H1 (cell line): ENCODE results near the gene BIN1. TPM values are rescaled to one million over a fixed set of nuclear protein-coding genes. Genes with fewer than 3 reads are reported as not detected.

Source experiments
- CTCF ChIA-PET: fragments of 300-600 bp; sonication (Branson Sonifier 250); formaldehyde crosslinking; loops from one replicate; lab custom pipeline; 2021; ENCODE audit not compliant: partially characterized antibody; lab: Charles Lee
- POLR2A ChIA-PET: fragments of 300-600 bp; sonication (Branson Sonifier 250); formaldehyde crosslinking; loops from one replicate; lab custom pipeline; 2021; ENCODE audit warnings: inconsistent platforms; ENCODE audit not compliant: partially characterized antibody; lab: Charles Lee
- DNase-seq, 2 experiments: peaks; one replicate each; pipeline versions ENCODE4 v3.0.0 to v3.0.0-alpha.2; 2010 to 2022; ENCODE audit warnings: low spot score in 2 of 2, low read depth in 1 of 2, mixed read lengths in 1 of 2
- FAIRE-seq: peaks from 2 replicates; lab custom pipeline; 2011; peaks lifted over from hg19 to GRCh38; lab: Jason Lieb, UNC
- H2AFZ ChIP-seq: 2 replicates; pipeline ENCODE4 v1.8.1; 2012; ENCODE audit warnings: low read length, inconsistent platforms
- H2AK5ac ChIP-seq: 2 replicates; pipeline ENCODE4 v1.6.1; 2013; ENCODE audit warnings: low read depth, low read length
- H2BK120ac ChIP-seq: replicated peaks from 2 replicates; pipeline ENCODE3; 2013; ENCODE audit warnings: low read depth, low read length, inconsistent platforms
- H2BK12ac ChIP-seq: 2 replicates; pipeline ENCODE4 v1.6.1; 2013; ENCODE audit warnings: low read depth, low read length
- H2BK15ac ChIP-seq: 2 replicates; pipeline ENCODE4 v1.6.1; 2013; ENCODE audit warnings: low read length
- H2BK20ac ChIP-seq: 2 replicates; pipeline ENCODE4 v1.6.1; 2013; ENCODE audit warnings: low read length
- H2BK5ac ChIP-seq: 2 replicates; pipeline ENCODE4 v1.6.1; 2013; ENCODE audit warnings: low read depth, low read length
- H3K14ac ChIP-seq: 2 replicates; pipeline ENCODE4 v1.6.1; 2013; ENCODE audit warnings: inconsistent platforms; ENCODE audit not compliant: insufficient read length
- H3K18ac ChIP-seq: 2 replicates; pipeline ENCODE4 v1.6.1; 2013; ENCODE audit warnings: low read length; ENCODE audit errors: extremely low read depth
- H3K23ac ChIP-seq: 2 replicates; pipeline ENCODE4 v1.6.1; 2013; ENCODE audit warnings: inconsistent platforms; ENCODE audit not compliant: insufficient read length
- H3K23me2 ChIP-seq: 2 replicates; pipeline ENCODE4 v1.6.1; 2013; ENCODE audit warnings: low read depth, low read length
- H3K27ac ChIP-seq: 2 replicates; pipeline ENCODE4 v1.6.1; 2011; ENCODE audit warnings: low read depth, low read length, inconsistent platforms
- H3K27me3 ChIP-seq, 4 experiments: replicated peaks in 1 of 4; 1 replicate in 1 of 4; 2 replicates in 3 of 4; pipeline versions ENCODE4 v1.6.1 to v1.8.1; 2011 to 2013; ENCODE audit warnings: low read length in 3 of 4, mild to moderate bottlenecking in 3 of 4, inconsistent platforms in 2 of 4, mixed read lengths in 2 of 4, moderate library complexity in 1 of 4; ENCODE audit not compliant: control insufficient read depth in 3 of 4, insufficient read depth in 3 of 4; ENCODE audit errors: extremely low read depth in 1 of 4
- H3K36me3 ChIP-seq, 4 experiments: 2 replicates each; pipeline versions ENCODE4 v1.6.1 to v1.8.1; 2011 to 2013; ENCODE audit warnings: mild to moderate bottlenecking in 4 of 4, low read length in 3 of 4, moderate library complexity in 2 of 4, control low read depth in 1 of 4, inconsistent platforms in 1 of 4; ENCODE audit not compliant: insufficient read depth in 4 of 4, control insufficient read depth in 2 of 4
- H3K4ac ChIP-seq: replicated peaks from 2 replicates; pipeline ENCODE3; 2013; ENCODE audit warnings: low read length, low read depth, mixed read lengths, inconsistent platforms; ENCODE audit not compliant: insufficient read length
- H3K4me1 ChIP-seq, 4 experiments: replicated peaks in 1 of 4; 1 replicate in 1 of 4; 2 replicates in 3 of 4; pipeline versions ENCODE4 v1.6.1 to v1.8.1; 2011 to 2013; ENCODE audit warnings: low read length in 3 of 4, inconsistent platforms in 2 of 4, mixed read lengths in 1 of 4; ENCODE audit not compliant: insufficient read depth in 4 of 4, control insufficient read depth in 3 of 4
- H3K4me2 ChIP-seq, 2 experiments: 2 replicates each; pipeline versions ENCODE4 v1.6.1 to v1.8.1; 2011 to 2013; ENCODE audit warnings: low read depth in 2 of 2, low read length in 2 of 2, control low read depth in 1 of 2, inconsistent platforms in 1 of 2, mild to moderate bottlenecking in 1 of 2; ENCODE audit not compliant: insufficient read depth in 1 of 2
- H3K4me3 ChIP-seq, 4 experiments: fragments of 200-600, 300-600 bp in 1 of 4; sonication (generic), shearing (Covaris generic), sonication (Bioruptor Twin) in 1 of 4; 2 replicates each; pipeline versions ENCODE4 v1.5.1 to v1.8.1; 2011 to 2016; ENCODE audit warnings: low read length in 4 of 4, low read depth in 3 of 4, control low read depth in 2 of 4, inconsistent platforms in 2 of 4, mild to moderate bottlenecking in 2 of 4, mixed read lengths in 1 of 4, moderate library complexity in 1 of 4; ENCODE audit not compliant: insufficient read depth in 2 of 4; ENCODE audit errors: extremely low read depth in 1 of 4
- H3K56ac ChIP-seq: replicated peaks from 2 replicates; pipeline ENCODE3; 2013; ENCODE audit warnings: low read depth, mild to moderate bottlenecking, mixed read lengths, low read length, inconsistent platforms; ENCODE audit not compliant: insufficient read length
- H3K79me1 ChIP-seq: 2 replicates; pipeline ENCODE4 v1.6.1; 2013; ENCODE audit warnings: low read depth, low read length, control low read depth
- H3K79me2 ChIP-seq, 2 experiments: 2 replicates each; pipeline versions ENCODE4 v1.6.1 to v1.8.1; 2012 to 2013; ENCODE audit warnings: low read length in 2 of 2, mild to moderate bottlenecking in 2 of 2, inconsistent platforms in 1 of 2; ENCODE audit not compliant: insufficient read depth in 2 of 2, control insufficient read depth in 1 of 2
- H3K9ac ChIP-seq, 4 experiments: replicated peaks in 1 of 4; 1 replicate in 1 of 4; 2 replicates in 3 of 4; pipeline versions ENCODE4 v1.6.1 to v1.8.1; 2011 to 2013; ENCODE audit warnings: low read depth in 3 of 4, low read length in 3 of 4, control low read depth in 2 of 4, mild to moderate bottlenecking in 2 of 4, moderate library complexity in 2 of 4, inconsistent platforms in 1 of 4; ENCODE audit errors: extremely low read depth in 1 of 4
- H3K9me3 ChIP-seq, 2 experiments: 2 replicates each; pipeline versions ENCODE4 v1.6.1 to v1.8.1; 2012 to 2013; ENCODE audit warnings: mild to moderate bottlenecking in 2 of 2, moderate library complexity in 2 of 2, control low read depth in 1 of 2, inconsistent platforms in 1 of 2, low read depth in 1 of 2, low read length in 1 of 2, mixed read lengths in 1 of 2; ENCODE audit not compliant: insufficient read depth in 2 of 2
- H4K20me1 ChIP-seq, 2 experiments: replicated peaks in 1 of 2; 2 replicates each; pipeline versions ENCODE3 to v1.8.1; 2011 to 2013; ENCODE audit warnings: inconsistent platforms in 2 of 2, low read length in 2 of 2, mild to moderate bottlenecking in 1 of 2; ENCODE audit not compliant: insufficient read depth in 2 of 2, control insufficient read depth in 1 of 2
- H4K5ac ChIP-seq: 2 replicates; pipeline ENCODE4 v1.6.1; 2013; ENCODE audit warnings: low read length, low read depth, mixed read lengths, inconsistent platforms; ENCODE audit not compliant: insufficient read length
- H4K8ac ChIP-seq: 2 replicates; pipeline ENCODE4 v1.8.0; 2013; ENCODE audit warnings: mild to moderate bottlenecking, moderate library complexity, low read length, inconsistent platforms; ENCODE audit not compliant: insufficient read depth; ENCODE audit errors: extremely low read depth
- H4K91ac ChIP-seq: replicated peaks from 2 replicates; pipeline ENCODE3; 2013; ENCODE audit warnings: low read length, mixed read lengths, inconsistent platforms; ENCODE audit not compliant: insufficient read length
- KDM1A ChIP-seq: fragments of 200-600, 300-600 bp; sonication (generic); IDR thresholded peaks from 2 replicates; pipeline ENCODE4 v1.7.1; 2016; ENCODE audit warnings: mild to moderate bottlenecking, low read length, borderline replicate concordance
- TBP ChIP-seq: IDR thresholded peaks from 2 replicates; pipeline ENCODE4 v1.6.1; 2011; ENCODE audit warnings: low read depth, low read length, improper control_type of control experiment
- WGBS, 2 experiments: shearing (Covaris generic) in 1 of 2; methylation state at CpG; one replicate each; pipeline versions ENCODE4 v1.1.6 to v1.1.7; 2013 to 2015; ENCODE audit warnings: low lambda C conversion rate in 2 of 2, mixed read lengths in 2 of 2, inconsistent platforms in 1 of 2, low coverage in 1 of 2, missing lambda C conversion rate in 1 of 2; ENCODE audit not compliant: insufficient replicate concordance in 2 of 2, insufficient coverage in 1 of 2, insufficient read length in 1 of 2; ENCODE audit errors: extremely low coverage in 1 of 2, missing lambda C conversion rate in 1 of 2; 5-methylcytosine and 5-hydroxymethylcytosine counted together
- polyA plus RNA-seq, 7 experiments: library from polyadenylated mRNA; depleted of rRNA in 3 of 7; stranded (reverse) in 5 of 7; unstranded in 2 of 7; fragments of >200 nt in 5 of 7; fragments of 200-250 nt in 2 of 7; gene quantifications; 1 replicate in 5 of 7; 2 replicates in 1 of 7; 4 replicates in 1 of 7; pipeline versions ENCODE4 v1.2.1 to v1.2.3, GENCODE V29; 2011 to 2013; ENCODE audit warnings: missing spikeins in 2 of 7, mixed read lengths in 2 of 7
- total RNA-seq: library from RNA; stranded (reverse); fragmentation: NEBNext Ultra II Directional; extraction: Animal tissue kit (Norgen Biotek cat#: 25700); gene quantifications from 2 replicates; pipeline ENCODE4 v1.2.1, GENCODE V29; 2021
- TF ChIP-seq, protein P1 (sequence below), 3 experiments: IDR thresholded peaks; 1 replicate in 2 of 3; 2 replicates in 1 of 3; pipeline versions ENCODE4 v1.5.1 to v1.6.1; 2011; ENCODE audit warnings: low read length in 3 of 3, mild to moderate bottlenecking in 3 of 3, inconsistent platforms in 2 of 3, low read depth in 1 of 3, moderate library complexity in 1 of 3; ENCODE audit not compliant: insufficient read depth in 1 of 3; ENCODE audit errors: control extremely low read depth in 1 of 3

Gene BIN1
- total and polyA plus RNA-seq, 2 of the 8 experiments (the other 6 are each of a cell fraction or from before 2014, with no cell fraction given), result 23.6 to 35.6 TPM

DNA sequence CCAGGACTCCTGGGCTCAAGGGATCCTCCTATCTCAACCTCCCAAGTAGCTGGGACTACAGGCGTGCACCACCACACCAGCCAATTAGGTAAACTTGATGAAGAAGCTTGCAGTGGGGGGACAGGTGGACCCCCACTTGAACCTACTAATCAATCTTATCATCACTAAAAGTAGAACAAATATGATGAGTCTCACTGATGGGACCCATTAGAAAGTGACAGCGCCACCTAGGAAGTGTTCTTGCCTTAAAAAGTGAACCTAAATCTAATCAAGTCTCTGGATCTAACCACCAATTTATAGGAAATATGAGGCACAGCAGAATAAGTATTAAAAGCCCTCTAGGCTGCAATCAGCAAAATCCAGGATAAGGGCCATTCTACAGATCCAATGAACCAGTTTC is 79.2 kb downstream of the BIN1 start:
- Histone ChIP-seq H3K14ac (no peak overlapping the region), H3K36me3 (no peaks in the 10 kb centered on the region), H4K20me1 (peaks cover 0 to 2% of the 10 kb centered on the region in 2 experiments), H3K23ac (no peak overlapping the region), H2BK5ac (no peak overlapping the region), H2BK12ac (no peak overlapping the region), H3K9ac (no peak overlapping the region), H3K4me1 (peaks cover 0 to 3% (median 2%) of the 10 kb centered on the region in 4 experiments; a peak in 3 of 7 replicates), H3K4me2 (no peak overlapping the region), H3K79me1 (no peaks in the 10 kb centered on the region), H3K79me2 (no peaks in the 10 kb centered on the region), H4K8ac (no peak overlapping the region), H3K27ac (no peak overlapping the region), H4K5ac (no peak overlapping the region), H3K18ac (no peak overlapping the region), H3K56ac (no peak overlapping the region), H3K4me3 (no peak overlapping the region), H3K23me2 (peaks cover 7% of the 10 kb centered on the region; the same call in 1 of the 2 replicates), H2BK15ac (no peak overlapping the region), H2BK120ac (no peak overlapping the region), H2AFZ (no peak overlapping the region), H3K27me3 (no peaks in the 10 kb centered on the region), H4K91ac (no peak overlapping the region), H2AK5ac (no peak overlapping the region), H3K9me3 (no peaks in the 10 kb centered on the region), H3K4ac (no peak overlapping the region), H2BK20ac (no peak overlapping the region)
- WGBS, 2 experiments, result 47% methylated on average over 2 of the region's 2 CpGs; no CpG with 5 or more reads in 1 of the 2 experiments
- 0 out of 2 replicates have a peak, but pooled peaks have one; percentile 51 for TF ChIP-seq KDM1A
- TF ChIP-seq, protein P1, sequence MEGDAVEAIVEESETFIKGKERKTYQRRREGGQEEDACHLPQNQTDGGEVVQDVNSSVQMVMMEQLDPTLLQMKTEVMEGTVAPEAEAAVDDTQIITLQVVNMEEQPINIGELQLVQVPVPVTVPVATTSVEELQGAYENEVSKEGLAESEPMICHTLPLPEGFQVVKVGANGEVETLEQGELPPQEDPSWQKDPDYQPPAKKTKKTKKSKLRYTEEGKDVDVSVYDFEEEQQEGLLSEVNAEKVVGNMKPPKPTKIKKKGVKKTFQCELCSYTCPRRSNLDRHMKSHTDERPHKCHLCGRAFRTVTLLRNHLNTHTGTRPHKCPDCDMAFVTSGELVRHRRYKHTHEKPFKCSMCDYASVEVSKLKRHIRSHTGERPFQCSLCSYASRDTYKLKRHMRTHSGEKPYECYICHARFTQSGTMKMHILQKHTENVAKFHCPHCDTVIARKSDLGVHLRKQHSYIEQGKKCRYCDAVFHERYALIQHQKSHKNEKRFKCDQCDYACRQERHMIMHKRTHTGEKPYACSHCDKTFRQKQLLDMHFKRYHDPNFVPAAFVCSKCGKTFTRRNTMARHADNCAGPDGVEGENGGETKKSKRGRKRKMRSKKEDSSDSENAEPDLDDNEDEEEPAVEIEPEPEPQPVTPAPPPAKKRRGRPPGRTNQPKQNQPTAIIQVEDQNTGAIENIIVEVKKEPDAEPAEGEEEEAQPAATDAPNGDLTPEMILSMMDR (IDR thresholded peaks at IDR 0.05; ENCODE audit: control extremely low read depth in 1 of 3, insufficient read depth in 1 of 3, low read depth in 1 of 3, low read length in 3 of 3), result peak in 1 of 3 experiments; percentile 49; a peak in 1 of 4 replicates
- no peak for TF ChIP-seq TBP
- no peak for FAIRE-seq
- CTCF ChIA-PET, result interaction anchor here (0.6 to 3.3 kb wide), 7 partner anchors 12 to 312 kb away, joined by 3 to 20 read pairs (median 3); no protein-coding TSS in a partner anchor
- peak in 1 of 2 experiments; percentile 44 for DNase-seq
- POLR2A ChIA-PET, result no interaction called here
